Measurements from ENCODE around the gene HCFC1R1. TPM values are rescaled to one million over a fixed set of nuclear protein-coding genes. Genes with fewer than 3 reads are reported as not detected.

HCFC1R1 gene
- total RNA-seq, 2 donors from 2014 or later: 19.9 to 120 TPM

DNA sequence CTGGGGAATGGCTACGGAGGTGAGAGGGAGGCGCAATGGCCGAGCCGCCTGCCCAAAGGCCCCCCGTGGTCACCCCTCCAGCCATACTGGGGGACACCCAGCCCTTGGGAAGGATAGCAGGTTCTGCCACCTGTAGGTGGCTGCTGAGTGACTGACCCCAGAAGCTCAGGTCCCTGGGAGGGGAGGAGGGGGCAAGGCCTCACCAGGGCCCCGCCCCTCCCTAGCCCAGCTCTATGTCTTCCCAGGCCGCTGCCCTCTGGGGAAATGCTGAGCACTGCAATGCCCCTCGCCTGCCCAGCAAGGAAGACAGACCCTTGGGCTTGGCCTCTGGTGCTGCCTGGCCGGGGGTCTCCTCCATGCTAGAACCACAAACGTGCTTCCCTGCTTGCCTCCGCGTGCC, 22.4 kb downstream of the HCFC1R1 start:
- Histone ChIP-seq H3K4me1 (ENCODE audit: control insufficient read depth in 1 of 2, low read depth in 2 of 2) (peaks cover 0 to 2% of the 10 kb centered on the region in 2 donors), H3K27me3 (replicated peaks; ENCODE audit: insufficient read depth) (no peaks in the 10 kb centered on the region), H3K36me3 (no peaks in the 10 kb centered on the region), H3K27ac (no peak overlapping the region), H3K4me3 (no peak overlapping the region), H3K9me3 (no peaks in the 10 kb centered on the region)
- TF ChIP-seq CTCF (IDR thresholded peaks at IDR 0.05): no peak
- DNase-seq (ENCODE audit: low spot score) (no peak), ATAC-seq (ENCODE audit: insufficient number of reproducible peaks, low FRiP score, low read depth) (no peak)

DNA sequence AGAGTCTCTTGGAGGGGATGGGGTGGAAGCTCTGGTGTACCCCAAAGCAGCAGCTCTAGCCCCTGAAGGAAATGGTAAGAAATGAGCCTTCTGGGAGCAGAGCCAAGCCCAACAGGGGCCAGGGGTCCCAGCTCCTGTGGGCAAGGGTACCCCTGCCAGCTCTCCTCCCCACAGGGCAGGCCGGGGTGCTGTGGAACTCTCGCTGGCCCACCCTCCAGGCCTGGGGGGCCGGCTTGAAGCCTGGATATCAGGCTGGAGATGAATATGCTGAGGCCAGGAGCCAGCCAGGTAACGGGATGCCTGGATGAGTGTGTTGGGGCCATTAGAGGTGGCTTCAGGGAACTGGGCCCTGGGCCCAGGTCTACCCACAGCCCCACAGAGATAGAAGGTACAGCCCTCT, 23.2 kb downstream of the HCFC1R1 start:
- Histone ChIP-seq H3K4me3 (no peak overlapping the region), H3K4me1 (ENCODE audit: control insufficient read depth in 1 of 2, low read depth in 2 of 2) (peaks cover 0 to 2% of the 10 kb centered on the region in 2 donors), H3K27me3 (replicated peaks; ENCODE audit: insufficient read depth) (no peaks in the 10 kb centered on the region), H3K9me3 (no peaks in the 10 kb centered on the region), H3K27ac (no peak overlapping the region), H3K36me3 (no peaks in the 10 kb centered on the region)
- ATAC-seq (ENCODE audit: insufficient number of reproducible peaks, low FRiP score, low read depth) (no peak), DNase-seq (ENCODE audit: low spot score) (no peak)
- no peak for TF ChIP-seq CTCF (IDR thresholded peaks at IDR 0.05)

DNA sequence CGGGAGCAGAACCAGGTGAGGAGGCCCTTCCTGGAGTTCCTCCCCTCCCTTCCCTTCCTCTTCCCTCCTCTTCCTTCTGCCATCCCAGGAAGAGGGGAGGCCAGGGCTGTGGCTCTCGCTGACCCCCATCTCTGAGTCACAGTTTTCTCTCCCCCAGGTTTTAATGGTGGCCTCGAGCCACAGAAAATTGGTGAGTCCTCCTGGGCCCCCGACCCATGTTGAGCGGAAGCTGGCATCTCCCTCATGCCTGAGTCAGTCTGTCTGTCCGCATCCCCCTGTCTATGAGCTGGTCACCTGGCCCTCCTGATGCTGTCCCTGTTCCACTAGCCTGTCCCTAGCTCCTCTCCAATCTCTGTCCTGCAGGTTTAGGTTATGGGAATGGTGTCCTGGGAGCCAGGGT, 23.8 kb downstream of the HCFC1R1 start:
- H3K4me3 ChIP-seq: no peak overlapping the region
- no peaks in the 10 kb centered on the region for H3K27me3 ChIP-seq (replicated peaks; ENCODE audit: insufficient read depth)
- H3K36me3 ChIP-seq: no peaks in the 10 kb centered on the region
- DNase-seq (ENCODE audit: low spot score) (no peak), ATAC-seq (ENCODE audit: insufficient number of reproducible peaks, low FRiP score, low read depth) (no peak)
- TF ChIP-seq CTCF (IDR thresholded peaks at IDR 0.05): no peak
- peaks cover 0 to 2% of the 10 kb centered on the region in 2 donors for H3K4me1 ChIP-seq (ENCODE audit: control insufficient read depth in 1 of 2, low read depth in 2 of 2)
- H3K9me3 ChIP-seq: no peaks in the 10 kb centered on the region
- no peak overlapping the region for H3K27ac ChIP-seq

DNA sequence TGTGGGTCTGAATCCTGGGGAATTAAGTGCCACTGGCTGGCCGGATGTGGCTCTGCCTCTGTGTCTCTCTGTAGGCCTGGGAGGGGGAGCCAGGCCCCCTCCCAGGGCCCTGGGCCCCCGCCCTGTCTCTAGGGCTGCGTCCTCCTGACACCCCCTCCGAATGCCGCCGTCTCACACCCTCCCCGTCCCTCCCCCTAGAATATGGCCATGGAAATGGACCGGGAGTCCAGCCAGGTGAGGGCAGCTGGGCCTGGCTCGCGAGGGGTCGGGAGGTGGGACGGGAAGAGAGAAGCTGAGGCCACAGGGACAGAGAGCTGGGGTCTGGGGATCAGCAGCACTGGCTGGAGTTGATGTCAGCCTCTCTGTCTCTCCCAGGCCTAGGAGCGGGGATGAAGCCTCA, 27.4 kb downstream of the HCFC1R1 start:
- H3K27me3 ChIP-seq (replicated peaks; ENCODE audit: insufficient read depth): no peaks in the 10 kb centered on the region
- no peak for TF ChIP-seq CTCF (IDR thresholded peaks at IDR 0.05)
- no peaks in the 10 kb centered on the region for H3K36me3 ChIP-seq
- no peak overlapping the region for H3K4me3 ChIP-seq
- ATAC-seq (ENCODE audit: insufficient number of reproducible peaks, low FRiP score, low read depth) (no peak), DNase-seq (ENCODE audit: low spot score) (no peak)
- no peaks in the 10 kb centered on the region for H3K4me1 ChIP-seq (ENCODE audit: control insufficient read depth in 1 of 2, low read depth in 2 of 2)
- H3K9me3 ChIP-seq: no peaks in the 10 kb centered on the region
- H3K27ac ChIP-seq: no peak overlapping the region

- Histone ChIP-seq H3K27me3 (replicated peaks; ENCODE audit: insufficient read depth) (no peaks in the 10 kb centered on the region), H3K9me3 (no peaks in the 10 kb centered on the region), H3K4me3 (no peak overlapping the region), H3K4me1 (ENCODE audit: control insufficient read depth in 1 of 2, low read depth in 2 of 2) (no peaks in the 10 kb centered on the region), H3K27ac (no peak overlapping the region), H3K36me3 (no peaks in the 10 kb centered on the region)
- DNase-seq (ENCODE audit: low spot score): no peak
- ATAC-seq (ENCODE audit: insufficient number of reproducible peaks, low FRiP score, low read depth): no peak
- TF ChIP-seq CTCF (IDR thresholded peaks at IDR 0.05): no peak
These were observed 31.2 kb downstream of the HCFC1R1 start for GRCh38 chr16:2992383-2993081.

All from thoracic aorta (tissue), 2 donors.